ENCODE measurements around the gene HOXA2. TPM values are rescaled to one million over a fixed set of nuclear protein-coding genes. Genes with fewer than 3 reads are reported as not detected.

Gene HOXA2
- total RNA-seq, 1 experiment from 2014 or later = 0.21 TPM

DNA sequence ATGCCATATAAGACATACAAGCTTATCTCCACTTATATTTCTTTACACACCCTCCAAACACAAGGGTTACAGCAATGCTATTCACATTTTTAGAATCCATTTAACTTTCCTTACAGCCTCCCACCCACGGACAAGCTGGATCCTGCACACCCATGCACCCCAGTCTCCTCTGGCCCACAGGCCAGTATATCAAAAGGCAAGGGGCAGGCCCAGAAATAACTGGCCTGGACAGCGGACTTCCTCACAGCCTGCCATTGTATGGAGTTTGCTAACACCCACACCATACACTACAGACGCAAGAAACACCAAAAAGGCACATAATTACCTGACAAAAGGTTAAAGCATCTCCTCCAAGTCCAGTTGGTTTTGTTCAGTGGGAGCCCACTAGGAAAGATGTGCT lies 16.1 kb upstream of the HOXA2 start:
- in situ Hi-C loops (cut with HindIII; ENCODE audit: low pct_unique_long_range_greater_than_20kb, low sequenced_read_pairs) = no loop called here

DNA sequence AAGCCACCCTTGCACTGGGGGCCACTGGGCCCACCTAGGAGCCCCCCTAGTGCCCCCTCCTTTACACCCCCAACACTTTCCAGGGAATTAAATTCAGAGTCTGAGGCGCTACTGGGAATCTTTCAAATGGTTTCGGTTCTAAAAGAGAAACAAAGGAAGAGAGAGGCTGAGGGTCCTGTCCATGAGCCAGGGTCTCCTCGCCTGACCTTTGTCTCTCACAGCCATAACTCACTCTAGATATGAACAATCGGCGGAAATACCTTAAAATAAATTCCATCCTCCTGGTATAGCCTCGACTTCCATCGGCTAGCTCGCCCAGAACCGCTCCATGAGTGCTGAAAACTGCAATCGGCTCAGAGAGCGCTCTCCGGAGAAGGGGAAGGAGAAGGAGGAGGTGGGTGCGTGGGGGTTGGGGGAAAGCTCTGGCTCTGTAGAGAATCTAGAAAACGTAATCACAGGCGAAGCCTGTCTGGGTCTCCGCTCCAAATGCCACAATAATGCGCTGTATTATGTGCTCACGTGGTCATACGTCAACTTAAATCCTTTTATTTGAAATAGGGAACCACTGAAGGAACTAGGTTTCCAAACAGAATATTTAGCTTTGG lies 15.5 kb upstream of the HOXA2 start:
- in situ Hi-C loops (cut with HindIII; ENCODE audit: low pct_unique_long_range_greater_than_20kb, low sequenced_read_pairs) = no loop called here
- no peak for DNase-seq (ENCODE audit: low read depth, low spot score)

More for the DNA sequence above, 16.1 kb upstream of the HOXA2 start:
- no peak for DNase-seq (ENCODE audit: low read depth, low spot score)

DNA sequence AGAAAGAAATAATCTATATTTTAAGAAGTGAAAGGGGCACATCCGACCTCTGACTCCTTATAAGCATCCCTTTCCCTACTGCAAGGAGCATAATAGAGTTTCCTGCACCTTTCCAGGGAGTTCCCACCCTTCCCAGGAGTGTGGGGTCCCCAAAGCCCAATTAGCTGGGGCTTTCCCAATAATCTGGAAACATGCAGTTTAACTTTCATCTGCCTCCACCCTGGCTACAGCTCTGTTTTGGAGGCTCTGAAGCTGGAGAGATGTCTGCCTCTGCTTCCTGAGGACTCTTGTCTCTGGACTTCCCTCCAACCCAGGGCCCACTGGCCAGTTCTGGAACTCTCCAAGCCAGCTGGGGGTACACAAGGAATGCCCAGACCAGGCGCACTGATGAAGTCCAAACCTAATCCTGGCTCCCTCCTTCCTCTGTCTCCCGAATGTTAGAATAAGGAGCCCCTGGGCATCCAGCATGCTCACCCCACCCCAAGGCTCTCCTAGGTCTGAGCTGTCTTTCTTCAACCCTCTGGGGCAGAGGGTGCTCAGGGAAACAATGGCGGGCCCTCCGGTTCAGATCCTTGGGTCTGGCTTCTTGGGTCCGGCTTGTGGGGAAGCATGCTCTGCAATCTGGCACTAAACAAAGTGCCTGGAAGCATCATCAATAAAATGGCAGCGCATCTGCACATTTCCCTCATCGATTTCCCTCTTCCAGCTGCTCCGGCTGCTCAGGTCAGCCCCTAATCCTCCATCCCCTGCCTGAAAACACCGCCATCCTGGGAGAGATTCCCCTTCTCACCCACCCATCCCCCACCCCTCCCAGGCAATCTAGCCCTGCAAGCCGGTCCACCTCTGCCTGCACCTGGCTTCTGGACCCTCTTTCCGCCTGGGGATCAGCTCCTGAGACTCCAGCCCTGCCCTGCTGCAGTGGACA lies 14.7 kb upstream of the HOXA2 start:
- no peak for DNase-seq (ENCODE audit: low read depth, low spot score)
- in situ Hi-C loops (cut with HindIII; ENCODE audit: low pct_unique_long_range_greater_than_20kb, low sequenced_read_pairs) = no loop called here

DNA sequence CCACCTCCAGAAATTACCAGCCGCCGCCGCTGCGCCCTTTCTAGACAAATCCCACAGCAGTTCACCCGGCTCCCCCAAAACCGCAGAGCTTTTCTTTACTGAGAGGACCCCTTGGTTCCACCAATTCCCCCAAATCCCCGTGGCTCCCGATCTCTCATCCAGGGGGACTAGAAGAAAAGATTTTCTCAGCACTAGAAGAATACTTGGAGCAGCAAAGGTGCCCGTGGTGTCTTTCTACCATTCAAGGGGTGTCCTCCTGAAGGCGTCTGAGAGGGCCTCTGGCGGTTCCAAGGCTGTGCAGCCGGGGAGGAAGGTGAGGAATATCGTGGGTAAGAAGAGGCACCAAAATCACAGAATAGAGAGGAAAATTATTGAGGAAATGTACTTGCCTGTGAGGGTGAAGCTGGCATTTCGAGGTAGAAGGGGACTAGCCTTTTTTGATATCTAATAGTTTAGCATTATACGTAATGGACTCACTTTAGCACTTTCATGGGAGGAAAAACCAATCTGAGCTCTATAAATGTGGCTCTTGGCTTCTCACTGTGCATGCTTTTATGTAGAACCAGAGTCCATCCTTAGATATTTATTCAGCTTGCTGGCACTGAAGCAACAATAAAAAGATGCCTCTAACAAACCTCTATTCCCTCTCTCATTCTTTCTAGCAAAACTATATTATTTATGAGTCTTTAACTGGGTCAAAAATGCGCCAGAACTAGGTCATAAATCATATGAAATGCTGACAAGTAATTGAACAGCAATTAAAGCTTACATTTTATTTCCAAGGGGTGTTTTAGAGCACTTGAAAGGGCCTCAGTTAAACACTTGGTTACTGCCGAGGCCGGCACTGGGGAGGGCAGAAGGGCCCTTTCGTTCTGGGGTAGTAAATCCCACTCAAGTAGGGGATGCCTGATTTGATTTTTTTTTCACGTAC lies 13.8 kb upstream of the HOXA2 start:
- no peak for DNase-seq (ENCODE audit: low read depth, low spot score)
- in situ Hi-C loops (cut with HindIII; ENCODE audit: low pct_unique_long_range_greater_than_20kb, low sequenced_read_pairs) = no loop called here

DNA sequence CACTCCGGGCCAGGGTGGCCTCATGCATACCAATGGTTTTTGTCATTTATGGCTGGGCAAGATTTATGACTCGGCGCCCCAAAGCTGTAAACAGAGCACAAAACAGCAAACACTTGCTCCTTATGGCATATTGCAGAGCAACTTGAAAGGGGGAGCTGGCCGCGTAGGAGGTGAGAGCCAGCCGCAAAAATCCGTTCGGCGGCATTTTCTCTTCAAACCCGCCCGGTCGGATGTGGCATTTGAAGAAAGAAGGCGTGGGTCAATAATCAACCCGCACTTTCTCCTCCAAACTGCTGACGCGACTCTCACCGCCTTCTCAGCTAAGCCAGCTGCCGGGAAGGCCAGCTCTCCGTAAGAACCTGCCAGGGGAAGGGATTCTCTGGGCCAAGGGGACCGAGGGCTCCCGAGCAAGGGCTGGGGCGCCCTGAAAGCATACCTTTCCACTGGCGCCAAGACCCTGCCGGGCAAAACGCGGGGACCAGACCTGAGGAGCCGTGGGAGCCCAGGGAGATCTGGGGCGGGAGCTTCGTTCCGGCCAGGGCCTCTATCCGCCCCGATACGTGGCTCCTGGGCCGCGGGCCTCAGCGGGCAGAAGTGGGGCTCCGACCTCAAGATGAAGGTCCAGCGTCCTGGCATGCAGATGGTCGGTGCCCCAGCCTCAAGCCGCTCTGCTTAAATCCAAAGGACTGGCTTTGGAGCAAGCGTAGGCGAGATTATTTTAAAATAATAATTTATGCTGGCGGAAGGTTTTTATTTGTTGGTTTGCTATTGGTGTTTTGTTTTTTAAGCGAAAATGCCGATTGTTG lies 12.9 kb upstream of the HOXA2 start:
- in situ Hi-C loops (cut with HindIII; ENCODE audit: low pct_unique_long_range_greater_than_20kb, low sequenced_read_pairs) = no loop called here
- DNase-seq (ENCODE audit: low read depth, low spot score) = no peak

DNA sequence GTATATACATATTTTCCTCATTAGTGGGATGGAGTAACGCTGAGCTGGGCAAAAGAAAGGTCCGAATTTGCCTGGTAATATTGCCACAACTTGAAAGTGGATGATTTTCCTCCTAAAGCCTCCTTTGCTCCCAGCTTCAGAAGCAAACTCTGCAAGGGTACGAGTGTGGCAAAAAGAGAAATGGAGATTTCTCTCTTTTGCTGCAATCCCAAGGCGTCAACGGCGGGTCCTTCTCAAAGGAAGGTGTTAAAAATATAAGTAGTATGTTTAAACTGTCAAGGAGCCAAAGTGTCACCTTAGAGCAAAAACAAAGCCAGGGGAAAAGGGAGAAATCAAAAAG lies 12.4 kb upstream of the HOXA2 start:
- in situ Hi-C loops (cut with HindIII; ENCODE audit: low pct_unique_long_range_greater_than_20kb, low sequenced_read_pairs) = no loop called here
- DNase-seq (ENCODE audit: low read depth, low spot score) = no peak

DNA sequence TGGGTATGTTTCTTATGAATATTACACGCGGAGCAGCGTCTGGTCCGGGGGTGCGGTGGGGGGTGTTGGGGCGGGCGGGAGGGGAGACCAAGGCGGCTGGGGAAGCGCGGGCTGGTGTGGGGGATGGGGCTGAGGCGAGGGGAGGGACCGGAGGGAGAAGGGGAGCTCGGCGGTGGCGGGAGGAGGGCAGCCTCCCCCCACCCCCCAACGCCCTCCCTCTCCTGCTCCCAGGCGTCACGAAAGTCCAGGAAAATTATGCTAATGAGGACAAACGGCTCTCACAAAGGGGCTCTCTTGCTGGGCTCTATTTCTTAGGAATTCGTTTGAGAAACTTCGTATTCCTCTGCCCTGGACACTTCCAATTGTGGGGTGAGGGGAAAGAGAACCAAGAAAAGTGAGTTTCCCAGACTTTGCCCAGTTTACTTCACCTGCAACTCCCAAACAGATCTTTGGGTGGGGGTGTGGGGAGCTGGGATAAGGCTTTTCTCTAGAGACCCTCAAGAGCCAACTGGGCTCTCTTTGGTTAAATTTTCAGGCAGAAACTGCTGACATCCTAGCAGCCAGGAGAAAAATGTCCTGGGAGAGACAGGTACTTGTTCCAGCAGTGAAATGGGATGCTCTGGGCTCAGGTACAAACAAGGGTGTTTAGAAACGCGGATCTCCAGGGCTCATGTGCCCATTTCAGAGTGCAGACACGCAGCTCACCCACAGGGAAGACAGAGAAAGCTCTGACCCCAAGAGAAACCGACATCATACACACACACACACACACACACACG lies 11.7 kb upstream of the HOXA2 start:
- DNase-seq (ENCODE audit: low read depth, low spot score) = peak; percentile 65
- in situ Hi-C loops (cut with HindIII; ENCODE audit: low pct_unique_long_range_greater_than_20kb, low sequenced_read_pairs) = no loop called here

DNA sequence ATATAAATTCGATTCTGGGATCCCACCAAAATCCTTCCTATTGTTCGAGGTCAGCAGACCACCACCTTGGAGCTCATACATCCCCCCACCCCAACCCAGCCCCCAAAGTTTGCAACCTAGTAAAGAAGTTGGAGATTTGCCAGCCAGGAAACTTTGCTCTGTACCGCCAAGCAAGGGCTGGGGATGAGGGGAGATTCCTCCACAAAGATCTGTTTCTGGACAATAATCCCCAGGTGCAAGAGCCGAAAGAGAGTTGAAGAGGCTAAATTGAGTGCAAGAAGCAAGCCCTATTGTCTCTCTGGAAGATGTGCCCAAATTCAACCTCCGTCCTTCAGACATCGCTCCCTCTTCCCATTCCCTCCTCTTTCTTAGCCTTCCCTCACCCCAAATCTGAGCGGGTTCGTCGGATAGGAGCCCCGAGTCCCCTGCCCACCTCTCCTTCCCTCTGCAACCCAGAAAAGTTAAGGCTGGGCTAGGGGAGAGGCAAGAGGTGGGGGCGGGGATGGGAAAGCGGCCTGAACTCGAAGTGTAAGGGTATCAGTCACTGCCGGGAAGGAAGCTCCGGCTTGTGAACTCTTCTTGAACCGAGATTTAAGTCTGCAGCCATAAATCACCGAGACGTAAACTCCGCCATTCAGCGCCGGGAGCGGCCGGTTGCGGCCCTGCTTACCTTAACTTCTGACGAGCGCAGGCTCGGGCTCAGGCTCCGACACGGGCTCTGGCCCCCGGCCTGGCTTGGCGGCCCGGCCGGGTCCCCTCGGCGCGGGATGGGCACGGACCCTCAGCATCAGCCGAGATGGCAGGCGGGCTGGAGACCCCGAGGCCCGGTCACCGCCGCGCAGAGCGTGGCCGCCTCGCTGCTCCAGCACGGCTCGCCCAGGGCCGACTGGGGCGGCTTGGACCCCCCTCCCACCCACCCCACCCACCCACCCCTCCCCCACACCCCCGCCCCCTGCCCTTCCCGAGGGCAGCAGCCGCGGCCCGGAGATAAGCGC lies 10.8 kb upstream of the HOXA2 start:
- in situ Hi-C loops (cut with HindIII; ENCODE audit: low pct_unique_long_range_greater_than_20kb, low sequenced_read_pairs) = no loop called here
- DNase-seq (ENCODE audit: low read depth, low spot score) = peak; percentile 73

DNA sequence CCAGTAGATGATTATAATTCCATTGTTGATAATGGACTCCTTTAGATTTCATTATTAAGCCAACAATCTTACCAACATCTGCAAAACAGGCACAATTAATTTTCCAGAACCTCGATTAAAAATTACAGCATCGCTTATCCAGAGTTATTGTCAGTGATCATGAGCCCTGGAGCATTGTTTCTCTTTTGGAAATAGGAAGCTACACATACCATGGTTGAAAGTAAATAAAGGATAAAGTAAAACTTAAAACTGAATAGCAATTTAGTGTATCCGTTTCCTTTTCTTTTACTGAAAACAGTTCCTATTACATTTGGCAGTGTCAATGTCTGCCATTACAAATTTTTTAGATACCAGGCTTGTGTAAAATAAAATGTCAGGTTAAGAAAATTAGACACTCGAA lies 9.9 kb upstream of the HOXA2 start:
- in situ Hi-C loops (cut with HindIII; ENCODE audit: low pct_unique_long_range_greater_than_20kb, low sequenced_read_pairs) = no loop called here
- DNase-seq (ENCODE audit: low read depth, low spot score) = no peak

DNA sequence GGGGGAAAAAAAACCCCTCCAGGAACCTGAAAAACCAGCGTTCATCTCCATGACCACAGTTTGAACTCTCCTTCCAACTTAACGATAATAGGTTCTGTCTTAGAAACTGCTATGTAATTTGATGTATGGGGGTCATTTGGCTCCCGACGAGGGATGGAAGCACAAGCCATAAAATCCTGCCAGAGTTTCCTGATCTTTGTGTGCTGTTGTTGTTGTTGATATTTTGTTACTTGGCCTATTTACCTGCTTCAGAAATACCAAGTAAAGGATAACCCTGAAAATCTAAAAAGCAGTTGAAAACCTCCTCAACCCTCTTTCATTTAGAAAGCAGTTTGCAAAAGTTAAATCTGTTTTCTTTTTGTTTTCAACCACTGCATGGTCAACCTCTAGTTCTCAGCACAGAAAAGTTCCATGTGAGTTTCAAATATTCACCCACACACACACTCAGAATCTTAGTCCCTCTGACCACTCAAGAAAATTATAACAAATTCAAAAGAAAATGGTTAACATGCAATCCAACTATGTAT lies 9.3 kb upstream of the HOXA2 start:
- DNase-seq (ENCODE audit: low read depth, low spot score) = no peak
- in situ Hi-C loops (cut with HindIII; ENCODE audit: low pct_unique_long_range_greater_than_20kb, low sequenced_read_pairs) = no loop called here

DNA sequence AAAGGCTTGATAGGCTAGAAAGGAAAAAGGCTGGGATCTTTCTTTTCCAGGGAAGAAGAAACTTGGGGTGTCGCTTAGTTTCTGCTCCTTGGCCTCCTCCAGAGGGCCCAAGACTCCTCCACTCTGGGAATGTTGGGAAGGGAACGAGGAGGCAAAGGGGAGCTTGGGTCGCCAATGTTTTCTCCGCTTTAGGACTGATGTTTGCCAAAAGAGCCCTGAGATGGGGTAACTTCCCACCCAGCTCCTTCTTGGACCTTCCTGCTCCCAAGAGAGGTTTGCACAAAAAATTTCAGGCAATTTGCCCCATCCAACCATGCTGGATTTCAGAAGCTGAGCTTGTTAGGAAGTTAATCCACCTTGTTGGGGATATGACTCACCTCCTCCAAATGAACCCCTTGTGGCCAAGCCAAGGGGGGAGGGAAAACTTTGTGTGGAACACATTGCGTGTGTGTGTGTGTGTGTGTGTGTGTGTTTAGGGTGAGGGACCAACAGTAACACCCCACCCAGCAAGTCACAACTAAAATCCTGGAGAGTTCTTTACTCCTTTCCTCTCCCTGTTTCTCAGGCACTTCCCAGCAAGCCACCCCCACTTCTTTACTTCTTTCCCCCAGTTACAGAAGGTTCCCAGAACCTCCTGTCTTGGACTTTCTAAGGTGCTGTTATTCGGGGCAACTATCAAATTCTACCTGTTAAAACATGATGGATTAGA lies 8.7 kb upstream of the HOXA2 start:
- in situ Hi-C loops (cut with HindIII; ENCODE audit: low pct_unique_long_range_greater_than_20kb, low sequenced_read_pairs) = no loop called here
- DNase-seq (ENCODE audit: low read depth, low spot score) = no peak

DNA sequence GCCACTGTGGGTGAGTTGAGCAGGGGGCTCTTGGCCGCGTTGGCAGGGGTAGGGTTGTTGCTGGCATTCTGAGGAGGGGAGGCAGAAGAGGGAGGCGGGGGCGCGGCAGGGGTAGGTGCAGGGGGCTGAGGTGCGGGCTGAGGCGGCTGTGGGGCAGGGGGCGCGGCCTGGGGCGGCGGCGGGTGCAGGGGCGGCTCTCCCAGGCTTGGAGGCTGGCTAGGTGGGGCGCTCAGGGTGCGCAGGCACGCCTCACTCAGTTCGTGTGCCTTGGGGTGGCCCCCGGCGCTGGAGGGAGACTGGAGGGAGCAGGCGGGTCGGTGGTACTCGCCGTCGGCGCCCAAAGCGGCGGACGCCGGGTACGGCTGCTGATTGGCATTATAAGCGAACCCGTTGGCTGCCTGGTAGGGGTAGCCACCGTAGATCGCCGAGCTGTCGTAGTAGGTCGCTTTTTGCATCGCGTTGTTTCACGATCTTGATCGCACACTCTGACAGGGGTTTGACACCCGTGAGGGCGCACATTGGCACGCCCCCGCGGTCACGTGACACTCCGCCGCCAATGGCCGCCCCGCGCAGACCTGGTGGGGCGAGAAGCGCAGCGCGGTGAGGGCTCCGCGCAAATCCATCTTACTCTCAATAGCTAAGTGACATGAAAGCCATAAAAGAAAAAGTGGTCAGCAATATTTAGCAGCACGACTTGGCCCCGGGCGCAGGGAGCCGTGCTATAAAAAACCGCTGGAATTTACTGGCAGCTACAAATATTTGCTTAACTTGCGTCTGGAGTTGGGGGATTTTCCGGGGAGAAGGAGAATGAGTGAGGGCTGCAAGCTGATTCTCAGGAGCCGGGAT lies 7.9 kb upstream of the HOXA2 start:
- no peak for DNase-seq (ENCODE audit: low read depth, low spot score)
- in situ Hi-C loops (cut with HindIII; ENCODE audit: low pct_unique_long_range_greater_than_20kb, low sequenced_read_pairs) = no loop called here

DNA sequence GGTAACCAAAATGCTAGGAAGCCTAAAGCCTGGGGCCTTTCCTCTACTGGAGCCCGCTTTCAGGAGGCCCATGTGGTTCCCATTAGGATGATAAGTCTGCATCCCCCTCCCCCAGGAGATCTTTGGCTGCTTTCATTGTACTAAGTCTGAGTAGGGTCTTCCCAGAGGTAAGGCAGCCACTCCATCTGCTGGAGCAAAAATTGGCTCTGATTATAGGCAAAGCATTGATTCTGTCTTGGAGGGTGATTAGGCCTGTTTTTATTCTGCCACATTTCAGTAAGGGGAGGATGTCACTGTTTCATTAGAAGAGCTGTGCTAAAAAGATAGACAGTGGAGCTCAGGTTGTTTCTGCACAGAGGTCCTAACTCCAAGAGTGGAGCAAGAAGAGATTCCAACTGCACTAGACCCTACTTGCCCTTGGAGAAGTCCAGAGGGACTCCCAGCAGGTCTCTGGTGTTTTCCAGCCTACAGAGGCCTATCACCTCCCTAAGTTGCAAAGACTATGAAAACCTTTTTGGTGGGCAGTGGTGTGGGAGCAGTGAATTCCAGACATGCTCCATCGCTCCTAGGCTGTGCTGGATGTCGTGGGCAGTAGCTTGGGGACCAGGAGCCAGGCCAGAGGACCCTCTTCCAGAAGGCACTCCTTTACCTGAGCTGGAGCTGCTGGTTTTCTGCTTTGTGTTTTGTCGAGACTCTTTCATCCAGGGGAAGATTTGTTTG lies 7.1 kb upstream of the HOXA2 start:
- DNase-seq (ENCODE audit: low read depth, low spot score) = no peak
- in situ Hi-C loops (cut with HindIII; ENCODE audit: low pct_unique_long_range_greater_than_20kb, low sequenced_read_pairs) = no loop called here

Measured in SK-MEL-5 (cell line).